Measurements from ENCODE around the gene MPP2.

GRCh38 chr17:43950554-43950953, 43.2 kb upstream of the MPP2 start:
- TF ChIP-seq CTCF (IDR thresholded peaks at IDR 0.05; ENCODE audit: extremely low read depth in 1 of 2, insufficient read depth in 1 of 2, low read depth in 1 of 2, low read length in 2 of 2) (no peak), POLR2AphosphoS5 (IDR thresholded peaks at IDR 0.05; ENCODE audit: insufficient read depth, low read depth, low read length) (no peak), MAX (IDR thresholded peaks at IDR 0.05; ENCODE audit: insufficient read depth, insufficient read length) (no peak), POLR2A (IDR thresholded peaks at IDR 0.05; ENCODE audit: low read depth, low read length) (no peak)
